Gastroesophageal sphincter (tissue), 4 donors: ENCODE measurements around the gene MAIP1. TPM values are rescaled to one million over a fixed set of nuclear protein-coding genes. Genes with fewer than 3 reads are reported as not detected.
"Not testable (repeated sequence)": the region's sequence is repeated elsewhere in the genome, so short reads cannot be mapped to it uniquely, and the experiment has no call there.

ENCODE experiments used
- ATAC-seq: fragments of 150-250 bp; one replicate; pipeline ENCODE4 v1.9.1; 2016; ENCODE audit warnings: mild to moderate bottlenecking, moderate library complexity
- H3K27ac ChIP-seq, 4 donors: fragments of 200-600 bp; sonication (generic) in 3 of 4; 1 replicate in 3 of 4; 2 replicates in 1 of 4; pipeline ENCODE4 v1.5.1; 2016 to 2019
- H3K27me3 ChIP-seq: fragments of 200-600 bp; sonication (generic); one replicate; pipeline ENCODE4 v1.5.1; 2019
- H3K36me3 ChIP-seq, 2 donors: fragments of 200-600 bp; sonication (generic); one replicate each; pipeline ENCODE4 v1.5.1; 2019; ENCODE audit warnings: control low read depth in 1 of 2
- H3K4me1 ChIP-seq, 3 donors: fragments of 200-600 bp; sonication (generic); 1 replicate in 2 of 3; 2 replicates in 1 of 3; pipeline ENCODE4 v1.5.1; 2016 to 2019; ENCODE audit warnings: control low read depth in 2 of 3
- H3K4me3 ChIP-seq, 2 donors: fragments of 200-600 bp; sonication (generic); one replicate each; pipeline ENCODE4 v1.5.1; 2019; ENCODE audit warnings: mild to moderate bottlenecking in 1 of 2, moderate library complexity in 1 of 2
- H3K9me3 ChIP-seq, 3 donors: fragments of 200-600 bp; sonication (generic); one replicate each; pipeline ENCODE4 v1.5.1; 2017 to 2019; ENCODE audit warnings: control low read depth in 2 of 3
- EP300 ChIP-seq: sonication (generic); formaldehyde crosslinking; IDR thresholded peaks from one replicate; pipeline ENCODE4 v1.6.1; 2017; ENCODE audit warnings: antibody characterized with exemption, mild to moderate bottlenecking
- POLR2A ChIP-seq, 2 donors: fragments of 450-650 bp; IDR thresholded peaks; one replicate each; pipeline ENCODE4 v1.6.1; 2017; ENCODE audit warnings: antibody characterized with exemption in 2 of 2, mild to moderate bottlenecking in 2 of 2, moderate library complexity in 1 of 2
- POLR2AphosphoS5 ChIP-seq: sonication (generic); formaldehyde crosslinking; IDR thresholded peaks from one replicate; pipeline ENCODE4 v1.6.1; 2017; ENCODE audit warnings: antibody characterized with exemption
- WGBS, 2 donors: methylation state at CpG; one replicate each; pipeline ENCODE4 v1.1.5; 2018; ENCODE audit warnings: low coverage in 1 of 2; 5-methylcytosine and 5-hydroxymethylcytosine counted together
- total RNA-seq, 4 donors: library from RNA; depleted of rRNA; stranded (reverse); fragments of >200 nt; gene quantifications; one replicate each; pipeline ENCODE4 v1.1.0, GENCODE V29; 2016
- TF ChIP-seq, protein P1 (sequence below), 4 experiments: fragments of 200-600 bp in 2 of 4; fragments of 450-650 bp in 2 of 4; sonication (generic) in 1 of 4; IDR thresholded peaks; one replicate each; pipeline ENCODE4 v1.5.1; 2017 to 2019; ENCODE audit warnings: antibody characterized with exemption in 4 of 4, mild to moderate bottlenecking in 2 of 4, moderate library complexity in 2 of 4

The MAIP1 gene
- total RNA-seq, 4 donors from 2014 or later, result 15.5 to 19.4 (median 18.0) TPM

GRCh38 chr2:199911877-199912161 is 43.6 kb upstream of the MAIP1 start:
- no peaks in the 10 kb centered on the region for H3K9me3 ChIP-seq
- no peak for ATAC-seq
- no peak for TF ChIP-seq EP300
- TF ChIP-seq, protein P1, sequence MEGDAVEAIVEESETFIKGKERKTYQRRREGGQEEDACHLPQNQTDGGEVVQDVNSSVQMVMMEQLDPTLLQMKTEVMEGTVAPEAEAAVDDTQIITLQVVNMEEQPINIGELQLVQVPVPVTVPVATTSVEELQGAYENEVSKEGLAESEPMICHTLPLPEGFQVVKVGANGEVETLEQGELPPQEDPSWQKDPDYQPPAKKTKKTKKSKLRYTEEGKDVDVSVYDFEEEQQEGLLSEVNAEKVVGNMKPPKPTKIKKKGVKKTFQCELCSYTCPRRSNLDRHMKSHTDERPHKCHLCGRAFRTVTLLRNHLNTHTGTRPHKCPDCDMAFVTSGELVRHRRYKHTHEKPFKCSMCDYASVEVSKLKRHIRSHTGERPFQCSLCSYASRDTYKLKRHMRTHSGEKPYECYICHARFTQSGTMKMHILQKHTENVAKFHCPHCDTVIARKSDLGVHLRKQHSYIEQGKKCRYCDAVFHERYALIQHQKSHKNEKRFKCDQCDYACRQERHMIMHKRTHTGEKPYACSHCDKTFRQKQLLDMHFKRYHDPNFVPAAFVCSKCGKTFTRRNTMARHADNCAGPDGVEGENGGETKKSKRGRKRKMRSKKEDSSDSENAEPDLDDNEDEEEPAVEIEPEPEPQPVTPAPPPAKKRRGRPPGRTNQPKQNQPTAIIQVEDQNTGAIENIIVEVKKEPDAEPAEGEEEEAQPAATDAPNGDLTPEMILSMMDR (IDR thresholded peaks at IDR 0.05), result no peak
- no peak for TF ChIP-seq POLR2AphosphoS5
- TF ChIP-seq POLR2A (IDR thresholded peaks at IDR 0.05), result no peak

GRCh38 chr2:199912553-199913114 is 42.7 kb upstream of the MAIP1 start:
- WGBS, 2 donors, result 82 to 88% methylated on average over 12 of the region's 12 CpGs
- H3K36me3 ChIP-seq, result peaks cover 0 to 17% of the 10 kb centered on the region in 2 donors
- H3K4me3 ChIP-seq, result peak overlapping the region; percentile 89 to 96
- ATAC-seq, H3K9me3 ChIP-seq, H3K27me3 ChIP-seq: not testable (repeated sequence)
- H3K27ac ChIP-seq, result peak overlapping the region in 1 of 4 donors; percentile 99
- H3K4me1 ChIP-seq, result peaks cover 4 to 35% (median 15%) of the 10 kb centered on the region in 3 donors

More at GRCh38 chr2:199911877-199912161, 43.6 kb upstream of the MAIP1 start:
- Histone ChIP-seq H3K36me3 (peaks cover 0 to 10% of the 10 kb centered on the region in 2 donors), H3K4me1 (peaks cover 4 to 35% (median 15%) of the 10 kb centered on the region in 3 donors), H3K4me3 (peak overlapping the region; percentile 89 to 96), H3K27ac (peak overlapping the region; percentile 95 to 99 (median 98)), H3K27me3 (no peaks in the 10 kb centered on the region)
- WGBS, 2 donors, result 0% methylated on average over 4 to 12 of the region's 13 CpGs

GRCh38 chr2:199914372-199914958 is 40.9 kb upstream of the MAIP1 start:
- Histone ChIP-seq H3K4me1 (peaks cover 4 to 35% (median 15%) of the 10 kb centered on the region in 3 donors), H3K27ac (no peak overlapping the region), H3K4me3 (no peak overlapping the region), H3K27me3 (no peaks in the 10 kb centered on the region), H3K36me3 (peaks cover 0 to 35% of the 10 kb centered on the region in 2 donors), H3K9me3 (no peaks in the 10 kb centered on the region)
- 78 to 83% methylated on average over 2 of the region's 2 CpGs for WGBS, 2 donors
- no peak for ATAC-seq
- TF ChIP-seq POLR2A (IDR thresholded peaks at IDR 0.05) (no peak), POLR2AphosphoS5 (no peak), EP300 (no peak)
- TF ChIP-seq, protein P1 (IDR thresholded peaks at IDR 0.05), result no peak

- no peak for ATAC-seq
- Histone ChIP-seq H3K27me3 (no peaks in the 10 kb centered on the region), H3K9me3 (no peaks in the 10 kb centered on the region), H3K27ac (no peak overlapping the region), H3K4me1 (peaks cover 4 to 28% (median 12%) of the 10 kb centered on the region in 3 donors), H3K36me3 (peaks cover 0 to 39% of the 10 kb centered on the region in 2 donors), H3K4me3 (no peak overlapping the region)
- no peak for TF ChIP-seq EP300
- no peak for TF ChIP-seq POLR2AphosphoS5
- no peak for TF ChIP-seq POLR2A (IDR thresholded peaks at IDR 0.05)
- TF ChIP-seq, protein P1 (IDR thresholded peaks at IDR 0.05), result no peak
- WGBS, 2 donors, result 86 to 90% methylated on average over 2 to 4 of the region's 4 CpGs
Measured at GRCh38 chr2:199916980-199917379, 38.4 kb upstream of the MAIP1 start.

GRCh38 chr2:199922856-199923255 is 32.5 kb upstream of the MAIP1 start:
- Histone ChIP-seq H3K27ac (no peak overlapping the region), H3K36me3 (peaks cover 0 to 24% of the 10 kb centered on the region in 2 donors), H3K27me3 (no peaks in the 10 kb centered on the region), H3K9me3 (no peaks in the 10 kb centered on the region), H3K4me1 (no peaks in the 10 kb centered on the region), H3K4me3 (no peak overlapping the region)
- TF ChIP-seq POLR2A (IDR thresholded peaks at IDR 0.05) (no peak), POLR2AphosphoS5 (no peak), EP300 (no peak)
- TF ChIP-seq, protein P1 (IDR thresholded peaks at IDR 0.05), result no peak
- 66 to 90% methylated on average over 3 to 5 of the region's 5 CpGs for WGBS, 2 donors
- no peak for ATAC-seq
